MM.1S (cell line): Measurements from ENCODE around the gene CISD1.

Source experiments
- DNase-seq: peaks from one replicate; pipeline ENCODE4 v3.0.0-alpha.2; 2015
- H2AFZ ChIP-seq: fragments of 300-600 bp; sonication (generic); 2 replicates; pipeline ENCODE4 v1.6.0; 2016; ENCODE audit warnings: antibody characterized with exemption, low read length
- H3F3A ChIP-seq: fragments of 300-600 bp; sonication (generic); 2 replicates; pipeline ENCODE4 v1.6.1; 2016; ENCODE audit warnings: mild to moderate bottlenecking, antibody characterized with exemption, low read length, moderate library complexity, mixed read lengths; ENCODE audit not compliant: insufficient read depth
- H3K27ac ChIP-seq: fragments of 300-600 bp; sonication (generic); 2 replicates; pipeline ENCODE4 v1.5.1; 2016; ENCODE audit warnings: mild to moderate bottlenecking, low read length
- H3K27me3 ChIP-seq: fragments of 300-600 bp; sonication (generic); replicated peaks from 2 replicates; pipeline ENCODE4 v1.6.0; 2016; ENCODE audit warnings: low read length; ENCODE audit not compliant: insufficient read depth
- H3K36me3 ChIP-seq: fragments of 300-600 bp; sonication (generic); replicated peaks from 2 replicates; pipeline ENCODE4 v1.6.1; 2016; ENCODE audit warnings: mild to moderate bottlenecking, low read length, mixed read lengths; ENCODE audit not compliant: insufficient read depth
- H3K4me1 ChIP-seq: fragments of 300-600 bp; sonication (generic); 2 replicates; pipeline ENCODE4 v1.6.1; 2016; ENCODE audit warnings: low read length, mixed read lengths
- H3K4me2 ChIP-seq: fragments of 300-600 bp; sonication (generic); 2 replicates; pipeline ENCODE4 v1.6.0; 2016; ENCODE audit warnings: low read depth, low read length
- H3K4me3 ChIP-seq: fragments of 300-600 bp; sonication (generic); 2 replicates; pipeline ENCODE4 v1.5.1; 2016; ENCODE audit warnings: low read length, mixed read lengths
- H3K79me2 ChIP-seq: fragments of 300-600 bp; sonication (generic); 2 replicates; pipeline ENCODE4 v1.6.1; 2016; ENCODE audit warnings: mixed run types, low read length, mixed read lengths
- H3K9ac ChIP-seq: fragments of 300-600 bp; sonication (generic); 2 replicates; pipeline ENCODE4 v1.6.1; 2016; ENCODE audit warnings: low read length, mixed read lengths
- H3K9me2 ChIP-seq: fragments of 300-600 bp; sonication (generic); replicated peaks from 2 replicates; pipeline ENCODE4 v1.6.1; 2016; ENCODE audit warnings: mild to moderate bottlenecking, low read length, mixed read lengths; ENCODE audit not compliant: insufficient read depth
- H3K9me3 ChIP-seq: fragments of 300-600 bp; sonication (generic); replicated peaks from 2 replicates; pipeline ENCODE4 v1.6.1; 2016; ENCODE audit warnings: mild to moderate bottlenecking, low read length, mixed read lengths; ENCODE audit not compliant: insufficient read depth
- H4K20me1 ChIP-seq: fragments of 300-600 bp; sonication (generic); 2 replicates; pipeline ENCODE4 v1.6.1; 2016; ENCODE audit warnings: mild to moderate bottlenecking, low read length, moderate library complexity, mixed read lengths; ENCODE audit not compliant: insufficient read depth
- CTCF ChIP-seq: fragments of 300-600 bp; sonication (generic); IDR thresholded peaks from 2 replicates; pipeline ENCODE4 v1.5.1; 2016; ENCODE audit warnings: antibody characterized with exemption, low read length, mixed read lengths
- EZH2 ChIP-seq: fragments of 300-600 bp; sonication (generic); optimal IDR thresholded peaks from 2 replicates; pipeline ENCODE3; 2017; ENCODE audit warnings: low read depth, mild to moderate bottlenecking, antibody characterized with exemption, low read length, mixed read lengths
- EZH2phosphoT487 ChIP-seq: fragments of 300-600 bp; sonication (generic); IDR thresholded peaks from 2 replicates; pipeline ENCODE4 v1.6.1; 2018; ENCODE audit warnings: antibody characterized with exemption, low read length

Gene CISD1

DNA sequence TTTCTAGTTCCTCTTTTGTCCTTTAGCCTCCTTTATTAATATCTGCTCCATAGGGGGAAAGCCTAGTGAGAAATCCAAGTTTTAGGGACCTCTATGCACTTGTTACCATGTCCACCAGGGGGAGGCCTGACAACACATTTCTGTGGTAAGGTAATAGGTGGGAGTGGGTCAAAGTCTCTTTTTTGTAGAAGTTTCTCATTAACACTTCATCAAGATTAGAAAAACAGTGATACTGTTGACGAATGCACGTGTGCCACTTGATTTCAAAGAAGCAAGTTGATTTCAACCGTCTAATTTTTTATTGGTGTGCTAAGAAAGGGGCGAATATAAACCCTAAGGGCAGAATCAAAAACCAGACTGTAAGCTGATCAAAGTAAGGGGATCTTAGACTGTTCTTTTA, 30.6 kb downstream of the CISD1 start:
- H2AFZ ChIP-seq: no peak overlapping the region
- DNase-seq: peak; percentile 57
- peak; percentile 81 for TF ChIP-seq CTCF
- TF ChIP-seq EZH2phosphoT487: no peak
- no peak overlapping the region for H3K27ac ChIP-seq
- H3K27me3 ChIP-seq: no peaks in the 10 kb centered on the region
- no peaks in the 10 kb centered on the region for H4K20me1 ChIP-seq
- no peak overlapping the region for H3K4me2 ChIP-seq
- no peaks in the 10 kb centered on the region for H3K9me3 ChIP-seq
- no peaks in the 10 kb centered on the region for H3K36me3 ChIP-seq
- peaks cover 5% of the 10 kb centered on the region; the same call in 1 of the 2 replicates for H3F3A ChIP-seq
- no peaks in the 10 kb centered on the region for H3K79me2 ChIP-seq
- H3K9ac ChIP-seq: no peak overlapping the region
- no peak overlapping the region for H3K4me3 ChIP-seq
- no peaks in the 10 kb centered on the region for H3K9me2 ChIP-seq
- no peaks in the 10 kb centered on the region for H3K4me1 ChIP-seq

DNA sequence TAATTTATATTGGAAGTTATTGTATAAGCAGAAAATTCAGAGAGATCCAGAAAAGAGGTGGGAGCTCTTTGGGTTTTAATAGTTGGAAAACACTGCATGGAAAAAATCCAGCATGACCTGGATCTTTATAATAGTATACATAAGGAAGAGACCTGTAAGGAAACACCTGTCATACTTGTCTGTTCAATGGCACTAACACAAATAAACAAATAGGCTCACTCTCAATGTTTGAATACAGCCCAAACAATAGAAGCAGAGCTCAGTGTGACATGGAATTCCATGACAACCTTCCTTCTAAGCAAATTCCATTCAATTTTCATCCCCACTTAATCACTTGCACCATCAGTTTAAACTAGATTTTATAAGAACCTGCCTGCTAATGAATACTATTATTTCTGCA, 31.7 kb downstream of the CISD1 start:
- Histone ChIP-seq H4K20me1 (no peaks in the 10 kb centered on the region), H3K9me3 (no peaks in the 10 kb centered on the region), H3K36me3 (no peaks in the 10 kb centered on the region), H3K27ac (no peak overlapping the region), H3K79me2 (no peaks in the 10 kb centered on the region), H3K4me3 (no peak overlapping the region), H3K9ac (no peak overlapping the region), H3K9me2 (no peaks in the 10 kb centered on the region), H3K4me1 (no peaks in the 10 kb centered on the region), H3K27me3 (no peaks in the 10 kb centered on the region), H3F3A (peaks cover 5% of the 10 kb centered on the region; the same call in 1 of the 2 replicates), H2AFZ (no peak overlapping the region), H3K4me2 (no peak overlapping the region)
- TF ChIP-seq EZH2 (no peak), EZH2phosphoT487 (no peak), CTCF (no peak)
- DNase-seq: no peak

DNA sequence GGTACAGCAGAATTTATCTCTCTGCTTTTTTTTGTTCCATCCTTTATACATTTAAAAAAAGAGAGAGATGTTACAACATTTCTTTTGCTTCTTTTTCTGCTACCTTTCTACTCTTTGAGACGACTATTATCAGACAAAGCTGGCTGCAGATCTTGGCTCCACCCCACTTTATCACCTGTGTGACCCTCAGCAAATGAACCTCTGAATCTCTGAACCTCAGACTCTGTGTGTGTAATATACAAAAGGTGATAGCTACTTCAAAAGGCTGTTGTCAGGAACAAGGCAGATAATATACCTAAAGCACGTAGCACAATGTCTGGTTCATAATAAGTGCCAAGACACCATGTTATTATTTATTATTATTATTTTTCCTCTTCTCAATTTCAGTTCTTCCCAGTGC, 33.3 kb downstream of the CISD1 start:
- no peaks in the 10 kb centered on the region for H4K20me1 ChIP-seq
- no peak for TF ChIP-seq CTCF
- TF ChIP-seq EZH2: no peak
- TF ChIP-seq EZH2phosphoT487: no peak
- no peak overlapping the region for H3K9ac ChIP-seq

More for the DNA sequence above, 33.3 kb downstream of the CISD1 start:
- Histone ChIP-seq H3K4me2 (no peak overlapping the region), H3K4me1 (no peaks in the 10 kb centered on the region), H3F3A (peaks cover 5% of the 10 kb centered on the region; the same call in 1 of the 2 replicates), H3K27ac (no peak overlapping the region), H2AFZ (no peak overlapping the region), H3K36me3 (no peaks in the 10 kb centered on the region), H3K79me2 (no peaks in the 10 kb centered on the region), H3K9me2 (no peaks in the 10 kb centered on the region), H3K4me3 (no peak overlapping the region), H3K9me3 (no peaks in the 10 kb centered on the region), H3K27me3 (no peaks in the 10 kb centered on the region)
- DNase-seq: no peak
